GM18867 (cell line): ENCODE results near the gene LAMB1.

ENCODE experiments used
- ATAC-seq: cut with Tn5 transposase; IDR thresholded peaks from one replicate; pipeline ENCODE4 v1.9.1; 2021; ENCODE audit warnings: mild to moderate bottlenecking, moderate library complexity; ENCODE audit not compliant: unreplicated experiment

Gene LAMB1

GRCh38 chr7:108018668-108019067 lies 15.7 kb upstream of the LAMB1 start:
- ATAC-seq: no peak

- no peak for ATAC-seq
These were observed 14.8 kb upstream of the LAMB1 start for GRCh38 chr7:108017776-108018151.

GRCh38 chr7:108016841-108017775 lies 14.1 kb upstream of the LAMB1 start:
- ATAC-seq: no peak

- ATAC-seq: no peak
These were observed 12.8 kb upstream of the LAMB1 start for GRCh38 chr7:108015740-108016139.

GRCh38 chr7:108014747-108015682 lies 12.1 kb upstream of the LAMB1 start:
- no peak for ATAC-seq

- no peak for ATAC-seq
These were observed 11.3 kb upstream of the LAMB1 start for GRCh38 chr7:108014215-108014614.

- ATAC-seq: no peak
These were observed 9.8 kb upstream of the LAMB1 start for GRCh38 chr7:108012499-108013430.

GRCh38 chr7:108010377-108010776 lies 7.4 kb upstream of the LAMB1 start:
- no peak for ATAC-seq

- no peak for ATAC-seq
These were observed 6.9 kb upstream of the LAMB1 start for GRCh38 chr7:108009873-108010272.

- no peak for ATAC-seq
These were observed 5.9 kb upstream of the LAMB1 start for GRCh38 chr7:108008827-108009226.

- ATAC-seq: no peak
These were observed 5.3 kb upstream of the LAMB1 start for GRCh38 chr7:108008240-108008639.

- no peak for ATAC-seq
These were observed 4.8 kb upstream of the LAMB1 start for GRCh38 chr7:108007762-108008161.

- ATAC-seq: no peak
These were observed 4.3 kb upstream of the LAMB1 start for GRCh38 chr7:108007261-108007660.

- no peak for ATAC-seq
These were observed 1.5 kb upstream of the LAMB1 start for GRCh38 chr7:108004220-108005142.

GRCh38 chr7:108003599-108003935 lies 606 bp upstream of the LAMB1 start:
- ATAC-seq: no peak

GRCh38 chr7:108001764-108002725 lies 916 bp downstream of the LAMB1 start:
- no peak for ATAC-seq

GRCh38 chr7:108000875-108001763 lies 1.8 kb downstream of the LAMB1 start:
- no peak for ATAC-seq
